ENCODE results near the gene ALKBH2.

The ALKBH2 gene

DNA sequence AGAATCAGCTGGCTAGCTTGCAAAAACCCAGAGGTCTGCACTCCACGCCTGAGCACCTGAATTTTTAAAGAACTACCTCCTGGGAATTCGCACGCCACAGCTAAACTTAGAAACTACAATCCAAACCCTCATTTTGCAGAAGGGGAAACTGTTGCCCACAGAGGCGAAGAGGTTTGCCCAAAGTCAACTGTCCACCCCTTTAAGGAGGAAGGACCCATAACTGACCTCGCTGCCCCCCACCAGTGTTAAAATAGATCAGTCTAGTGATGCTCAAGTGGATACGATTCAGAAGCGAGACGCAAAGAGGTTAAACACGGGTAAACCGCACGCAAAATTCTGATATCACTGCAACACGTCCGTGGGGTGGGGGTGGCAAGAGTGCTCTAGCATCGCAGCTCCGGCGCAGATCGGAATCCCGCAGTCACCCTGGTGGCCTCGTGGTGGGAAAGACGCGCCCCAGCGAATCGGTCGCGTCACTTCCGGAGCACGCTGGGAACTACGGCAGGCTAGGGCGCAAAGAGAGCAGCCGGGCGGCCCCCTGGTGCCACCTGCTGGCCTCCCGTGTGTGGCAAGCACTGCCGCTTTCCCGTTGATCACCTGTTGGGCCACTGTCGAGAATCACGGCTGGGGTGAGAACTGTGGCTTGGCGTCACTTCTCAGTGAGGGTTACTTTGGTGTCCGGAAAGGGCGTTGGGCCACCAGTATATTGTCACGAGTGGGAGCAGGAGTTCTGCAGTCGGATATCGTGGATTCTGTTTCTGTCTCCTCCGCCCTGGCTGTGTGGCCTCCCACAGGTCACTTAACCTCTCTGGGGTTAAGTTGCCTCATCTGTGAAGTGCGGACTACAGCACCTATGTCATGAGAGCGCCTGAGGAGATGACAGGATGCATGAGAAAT is at the start of gene ALKBH2:
Gene ALKBH2 (minus strand): TSS at position 451 of the 897 bp plus-strand sequence. CDS start 686 bp downstream, outside the sequence.
- peak; percentile 89 for DNase-seq

- no peak for DNase-seq
These were observed 47.3 kb upstream of the ALKBH2 start for GRCh38 chr12:109140560-109140959.

GRCh38 chr12:109139791-109140190 is 46.5 kb upstream of the ALKBH2 start:
- no peak for DNase-seq

DNA sequence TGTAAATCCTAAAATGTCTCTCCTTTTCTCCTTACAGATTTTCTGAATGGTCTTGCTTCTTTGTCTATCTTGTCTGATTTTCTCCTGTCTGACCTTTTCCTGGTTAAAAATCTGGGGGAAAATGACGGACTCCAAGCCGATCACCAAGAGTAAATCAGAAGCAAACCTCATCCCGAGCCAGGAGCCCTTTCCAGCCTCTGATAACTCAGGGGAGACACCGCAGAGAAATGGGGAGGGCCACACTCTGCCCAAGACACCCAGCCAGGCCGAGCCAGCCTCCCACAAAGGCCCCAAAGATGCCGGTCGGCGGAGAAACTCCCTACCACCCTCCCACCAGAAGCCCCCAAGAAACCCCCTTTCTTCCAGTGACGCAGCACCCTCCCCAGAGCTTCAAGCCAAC is 46.1 kb upstream of the ALKBH2 start:
- no peak for DNase-seq

DNA sequence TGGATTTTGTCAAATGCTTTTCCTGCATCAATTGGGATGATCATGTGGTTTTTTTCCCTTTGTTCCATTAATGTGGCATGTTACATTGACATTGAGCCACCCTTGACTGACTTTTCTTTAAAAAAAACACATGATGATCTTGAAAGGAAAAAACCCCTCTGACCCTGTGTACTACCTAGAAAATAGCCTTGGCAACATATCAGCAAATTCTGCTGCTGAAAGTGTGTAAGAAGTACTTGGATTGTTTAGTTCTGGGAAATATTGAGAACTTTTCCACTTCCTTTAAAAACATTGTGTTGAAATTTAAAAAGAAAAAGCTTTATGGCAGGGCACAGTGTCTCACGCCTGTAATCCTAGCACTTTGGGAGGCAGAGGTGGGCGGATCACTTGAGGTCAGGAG is 43.8 kb upstream of the ALKBH2 start:
- no peak for DNase-seq

GRCh38 chr12:109134186-109134917 is 41.1 kb upstream of the ALKBH2 start:
- DNase-seq = no peak

DNA sequence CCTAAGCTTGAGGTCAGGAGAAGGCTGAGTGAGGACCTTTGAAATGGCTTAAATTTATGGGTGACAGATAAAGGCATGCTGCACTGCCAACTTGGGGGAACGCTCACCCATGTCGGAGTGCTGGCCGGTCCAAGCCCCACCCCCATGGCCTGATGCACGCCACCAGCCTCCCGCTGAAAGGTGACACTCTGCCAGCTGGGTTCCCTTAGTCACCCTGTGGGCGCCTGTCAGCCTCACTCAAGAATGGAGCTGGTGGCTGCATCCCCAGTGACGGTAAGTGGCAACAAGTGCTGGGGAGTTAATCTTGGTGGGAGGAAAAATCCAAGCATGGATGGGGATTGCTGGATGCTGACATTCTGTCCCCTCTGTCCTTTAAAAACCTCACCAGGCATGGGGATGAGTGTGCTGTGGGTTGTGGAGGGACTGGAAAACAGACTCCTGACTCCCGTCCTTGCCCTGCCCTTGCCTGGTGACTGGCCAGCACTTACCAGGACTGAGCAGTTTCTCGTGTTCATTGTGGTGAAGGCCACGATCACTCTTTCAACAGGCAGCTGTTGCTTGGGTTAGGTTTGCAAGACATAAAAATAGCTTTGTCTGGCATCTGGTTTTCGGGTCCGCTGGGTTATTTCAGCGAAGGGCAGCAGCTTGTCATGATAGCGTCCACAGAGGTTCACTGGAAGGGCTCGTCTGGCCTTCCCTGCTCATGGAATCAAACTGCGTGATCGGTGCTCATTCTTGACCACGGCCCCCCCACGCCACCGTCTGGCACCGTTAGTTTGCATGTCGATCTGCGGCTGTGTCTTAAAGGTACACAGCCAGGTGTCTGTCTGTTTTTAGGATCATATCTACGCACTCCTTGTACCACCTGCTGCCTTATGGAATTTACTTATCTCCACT is 38.1 kb upstream of the ALKBH2 start:
- DNase-seq = no peak

DNA sequence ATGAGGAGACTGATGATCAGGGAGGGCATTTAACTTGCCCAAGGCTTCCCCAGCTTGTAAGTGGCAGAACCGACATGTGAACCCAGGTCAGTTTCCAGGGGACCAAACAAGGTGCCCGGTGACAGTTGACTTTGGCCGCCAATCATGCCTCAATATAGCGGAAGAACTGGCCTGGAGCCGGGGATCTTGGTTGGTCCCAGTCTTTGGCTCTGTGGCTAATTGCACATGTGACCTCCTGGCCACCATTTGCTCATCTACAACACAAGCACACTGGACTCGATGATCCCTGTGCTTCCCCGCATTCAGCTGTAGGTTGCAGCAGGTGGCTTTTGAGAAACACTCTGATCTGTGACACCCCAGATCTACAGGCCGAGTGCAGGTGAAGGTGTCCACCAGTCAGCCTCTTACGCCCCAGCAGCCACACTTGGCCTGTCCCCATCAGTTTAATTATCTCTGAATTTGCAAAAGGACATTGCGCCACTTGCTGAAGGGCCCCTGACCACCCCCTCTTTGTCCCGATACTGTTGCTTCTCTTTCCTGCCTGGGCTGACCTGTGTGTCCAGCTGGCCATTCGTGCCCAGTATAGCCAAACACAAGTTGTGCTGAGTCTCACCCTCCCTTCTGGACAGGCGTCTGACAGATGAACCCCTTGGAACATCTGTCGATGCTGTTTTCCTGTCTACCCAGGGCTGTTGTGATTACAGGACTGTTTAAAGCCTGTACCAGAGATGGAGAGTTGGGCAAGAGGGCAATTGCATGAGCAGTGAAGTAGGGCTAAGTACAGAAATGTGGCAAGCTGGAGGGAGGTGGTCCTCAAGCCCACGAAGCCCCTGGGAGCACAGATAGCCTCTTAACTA is 37.3 kb upstream of the ALKBH2 start:
- no peak for DNase-seq

GRCh38 chr12:109127533-109128242 is 34.4 kb upstream of the ALKBH2 start:
- DNase-seq = no peak

DNA sequence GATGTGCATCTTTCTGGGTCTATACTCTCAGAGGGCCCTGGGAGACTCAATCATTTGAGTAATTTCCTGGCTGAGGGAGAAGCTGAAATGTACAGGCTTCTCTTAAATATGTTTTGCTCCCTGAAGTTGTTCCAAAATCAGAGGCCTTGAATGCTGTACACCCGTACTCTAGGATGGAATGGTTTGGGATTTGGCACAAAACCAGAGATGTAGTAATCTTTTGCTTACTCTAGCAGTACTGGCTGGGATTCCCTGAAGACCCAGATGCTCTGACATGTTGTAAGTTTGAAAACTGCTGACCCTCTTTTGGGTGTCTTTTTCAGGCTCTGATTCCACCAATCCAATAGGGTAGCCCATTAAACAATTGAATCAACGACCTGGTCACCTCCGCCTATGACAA is 33.5 kb upstream of the ALKBH2 start:
- no peak for DNase-seq

GRCh38 chr12:109125791-109126190 is 32.5 kb upstream of the ALKBH2 start:
- no peak for DNase-seq

DNA sequence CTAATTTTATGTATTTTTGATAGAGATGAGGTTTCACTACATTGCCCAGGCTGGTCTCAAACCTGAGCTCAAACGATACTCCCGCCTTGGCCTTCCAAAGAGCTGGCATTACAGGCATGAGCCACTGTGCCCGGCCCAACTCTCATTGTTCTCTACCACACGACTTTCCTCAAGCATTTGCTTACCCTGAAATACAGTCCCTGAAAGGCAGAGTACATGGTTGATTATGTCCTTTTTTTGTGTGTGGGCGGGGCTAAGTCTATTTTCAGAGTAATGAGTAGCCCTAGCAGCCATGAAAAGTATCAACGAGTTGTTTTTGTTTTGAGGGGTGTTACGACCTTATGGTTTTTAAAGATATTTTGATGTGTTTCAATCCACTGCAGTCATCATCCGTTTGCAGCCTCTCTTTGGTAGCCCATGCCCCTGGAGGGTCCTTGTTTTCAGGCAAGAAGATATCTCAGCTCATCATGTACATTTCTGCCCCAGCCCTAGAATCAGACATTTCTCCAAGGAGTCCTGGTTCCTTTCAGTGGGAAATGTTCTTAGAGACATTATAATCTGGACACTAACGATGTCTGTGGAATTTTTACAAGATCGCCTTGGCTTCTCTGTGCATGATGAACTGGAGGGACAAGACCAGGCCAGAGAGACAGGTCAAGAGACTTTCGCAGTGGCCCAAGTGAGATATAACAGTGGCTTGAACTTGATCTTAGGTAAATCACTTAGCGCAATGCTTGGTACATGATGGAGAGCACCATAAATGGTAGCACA is 31.8 kb upstream of the ALKBH2 start:
- no peak for DNase-seq

GRCh38 chr12:109121346-109121880 is 28.1 kb upstream of the ALKBH2 start:
- DNase-seq = no peak

GRCh38 chr12:109120557-109120956 is 27.3 kb upstream of the ALKBH2 start:
- no peak for DNase-seq

DNA sequence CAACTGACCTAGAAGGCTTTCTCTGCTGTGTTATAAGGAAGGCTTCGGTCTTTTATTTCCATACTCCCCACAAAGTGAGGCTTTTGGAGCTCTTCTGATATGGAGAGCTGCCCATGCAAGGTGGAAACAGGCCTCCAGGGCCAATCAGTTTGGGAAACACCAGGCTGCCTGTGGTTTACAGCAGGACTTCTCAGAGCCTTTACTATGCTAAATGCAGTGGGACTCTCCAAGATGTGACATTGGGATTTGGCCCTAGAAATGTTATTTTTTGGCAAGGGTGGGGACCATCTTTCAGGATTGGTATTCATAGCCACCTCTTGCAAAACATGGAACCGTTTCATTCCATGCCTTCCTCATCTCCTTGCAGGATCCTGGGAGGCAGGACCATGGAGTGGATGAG is 26.8 kb upstream of the ALKBH2 start:
- no peak for DNase-seq

DNA sequence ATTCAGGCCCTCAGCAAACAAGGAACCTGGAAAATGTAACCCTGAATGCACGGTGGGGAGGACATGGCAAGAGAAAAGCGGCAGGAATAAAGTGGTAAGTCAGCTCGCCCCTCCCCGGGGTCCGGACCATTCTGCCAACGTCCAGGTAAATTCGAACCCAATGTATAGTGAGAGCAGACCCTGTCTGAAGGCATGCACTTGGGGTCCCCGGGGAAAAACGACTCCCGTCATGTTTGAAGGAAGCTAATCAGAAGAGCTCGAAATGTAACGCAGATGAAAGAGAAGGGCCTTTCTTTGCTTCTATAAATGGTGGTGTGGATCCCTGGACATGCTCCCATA is 23.3 kb upstream of the ALKBH2 start:
- no peak for DNase-seq

- peak; percentile 71 for DNase-seq
These were observed 22.7 kb upstream of the ALKBH2 start, which contains the start of gene ACACB for GRCh38 chr12:109115758-109116610. Gene ACACB, plus strand, starts transcription at chr12:109116587. Its CDS starts 22,819 bp downstream, at chr12:109139406.

- no peak for DNase-seq
These were observed 22.1 kb upstream of the ALKBH2 start for GRCh38 chr12:109115404-109115757.

DNA sequence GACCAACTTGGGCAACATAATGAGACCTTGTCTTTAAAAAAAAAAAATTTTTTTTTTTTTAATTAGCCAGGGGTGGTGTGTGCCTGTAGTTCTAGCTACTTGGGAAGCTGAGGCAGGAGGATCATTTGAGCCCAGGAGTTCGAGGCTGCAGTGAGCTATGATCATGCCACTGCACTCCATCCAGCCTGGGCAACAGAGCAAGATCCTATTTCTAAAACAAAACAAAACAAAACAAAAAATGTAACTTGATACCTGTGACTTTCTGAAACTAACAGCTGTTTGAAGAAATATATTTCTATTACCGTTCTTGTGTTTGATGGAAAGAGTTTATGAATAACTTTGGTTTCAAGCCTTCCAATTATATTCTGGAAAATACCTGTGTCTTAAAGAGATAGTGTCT is 21.4 kb upstream of the ALKBH2 start:
- DNase-seq = no peak
